Inferior parietal cortex (tissue), 1 donor: Measurements from ENCODE around the gene CMA1.
"Not testable (repeated sequence)": the region's sequence is repeated elsewhere in the genome, so short reads cannot be mapped to it uniquely, and the experiment has no call there.

ENCODE experiments used
- DNase-seq: peaks from one replicate; pipeline ENCODE4 v3.0.0-alpha.2; 2016; ENCODE audit errors: extremely low spot score

The CMA1 gene

GRCh38 chr14:24508155-24508840, at the start of gene CMA1:
TSS of gene CMA1 (minus strand) at chr14:24508265. CDS start at chr14:24508235, 30 bp downstream.
- DNase-seq = no peak

- DNase-seq = no peak
These were observed 48.7 kb upstream of the CMA1 start for GRCh38 chr14:24556756-24557155.

GRCh38 chr14:24549064-24549463, 41.0 kb upstream of the CMA1 start:
- not testable (repeated sequence) for DNase-seq

GRCh38 chr14:24542346-24542936, 34.4 kb upstream of the CMA1 start:
- no peak for DNase-seq

- DNase-seq = no peak
These were observed 27.7 kb upstream of the CMA1 start for GRCh38 chr14:24535737-24536136.

GRCh38 chr14:24534286-24534685, 26.2 kb upstream of the CMA1 start:
- DNase-seq = no peak

GRCh38 chr14:24525877-24526620, 18.0 kb upstream of the CMA1 start:
- not testable (repeated sequence) for DNase-seq

GRCh38 chr14:24518851-24519250, 10.8 kb upstream of the CMA1 start:
- no peak for DNase-seq

GRCh38 chr14:24514209-24514608, 6.1 kb upstream of the CMA1 start:
- DNase-seq = no peak

GRCh38 chr14:24513009-24513408, 4.9 kb upstream of the CMA1 start:
- no peak for DNase-seq

GRCh38 chr14:24506443-24506842, 1.6 kb downstream of the CMA1 start:
- DNase-seq = no peak

GRCh38 chr14:24504425-24504950, 3.6 kb downstream of the CMA1 start:
- no peak for DNase-seq

GRCh38 chr14:24491586-24492408, 16.3 kb downstream of the CMA1 start:
- DNase-seq = not testable (repeated sequence)

GRCh38 chr14:24483604-24484252, 24.3 kb downstream of the CMA1 start:
- no peak for DNase-seq

GRCh38 chr14:24482699-24483303, 25.3 kb downstream of the CMA1 start:
- DNase-seq = not testable (repeated sequence)

- peak; percentile 4 for DNase-seq
These were observed 26.3 kb downstream of the CMA1 start for GRCh38 chr14:24481622-24482324.

- DNase-seq = not testable (repeated sequence)
These were observed 28.1 kb downstream of the CMA1 start for GRCh38 chr14:24479999-24480398.

- no peak for DNase-seq
These were observed 32.8 kb downstream of the CMA1 start for GRCh38 chr14:24475261-24475660.

- DNase-seq = no peak
These were observed 34.9 kb downstream of the CMA1 start for GRCh38 chr14:24473211-24473610.

- DNase-seq = not testable (repeated sequence)
These were observed 37.6 kb downstream of the CMA1 start for GRCh38 chr14:24470450-24470849.
